HEK293 (cell line): ENCODE data around the gene GTF2H4.

ENCODE experiments used
- GFI1B ChIP-seq: fragments of 450-650 bp; formaldehyde crosslinking; IDR thresholded peaks from 2 replicates; pipeline ENCODE4 v1.5.1; 2016; ENCODE audit warnings: missing biosample characterization, missing genetic modification characterization
- GLIS2 ChIP-seq: fragments of 450-650 bp; formaldehyde crosslinking; IDR thresholded peaks from 2 replicates; pipeline ENCODE4 v1.5.1; 2016; ENCODE audit warnings: missing biosample characterization, missing genetic modification characterization
- KLF8 ChIP-seq: fragments of 450-650 bp; formaldehyde crosslinking; IDR thresholded peaks from 2 replicates; pipeline ENCODE4 v1.5.1; 2016; ENCODE audit warnings: missing biosample characterization, missing genetic modification characterization
- SP3 ChIP-seq: fragments of 450-650 bp; formaldehyde crosslinking; IDR thresholded peaks from 2 replicates; pipeline ENCODE4 v1.5.1; 2016; ENCODE audit warnings: missing biosample characterization, missing genetic modification characterization
- ZBTB8A ChIP-seq: fragments of 450-650 bp; formaldehyde crosslinking; IDR thresholded peaks from 2 replicates; pipeline ENCODE4 v1.5.1; 2016; ENCODE audit warnings: missing biosample characterization, missing genetic modification characterization
- ZFP41 ChIP-seq: fragments of 450-650 bp; formaldehyde crosslinking; IDR thresholded peaks from 2 replicates; pipeline ENCODE4 v1.5.1; 2016; ENCODE audit warnings: missing biosample characterization, missing genetic modification characterization, borderline replicate concordance
- ZNF146 ChIP-seq: fragments of 450-650 bp; formaldehyde crosslinking; IDR thresholded peaks from 2 replicates; pipeline ENCODE4 v1.5.1; 2016; ENCODE audit warnings: missing biosample characterization, missing genetic modification characterization
- ZNF169 ChIP-seq: fragments of 450-650 bp; formaldehyde crosslinking; IDR thresholded peaks from 2 replicates; pipeline ENCODE4 v1.5.1; 2016; ENCODE audit warnings: missing biosample characterization, missing genetic modification characterization
- ZNF175 ChIP-seq: fragments of 450-650 bp; formaldehyde crosslinking; IDR thresholded peaks from 2 replicates; pipeline ENCODE4 v1.5.1; 2016; ENCODE audit warnings: missing biosample characterization, missing genetic modification characterization
- ZNF302 ChIP-seq: fragments of 450-650 bp; formaldehyde crosslinking; IDR thresholded peaks from 2 replicates; pipeline ENCODE4 v1.5.1; 2016; ENCODE audit warnings: missing biosample characterization, missing genetic modification characterization, low read depth
- ZNF37A ChIP-seq: fragments of 450-650 bp; IDR thresholded peaks from 2 replicates; pipeline ENCODE4 v1.5.1; 2018; ENCODE audit warnings: missing biosample characterization, missing genetic modification characterization
- ZNF510 ChIP-seq: fragments of 450-650 bp; formaldehyde crosslinking; IDR thresholded peaks from 2 replicates; pipeline ENCODE4 v1.5.1; 2018; ENCODE audit warnings: mild to moderate bottlenecking, missing genetic modification characterization, missing biosample characterization; ENCODE audit not compliant: insufficient replicate concordance
- ZNF629 ChIP-seq: fragments of 450-650 bp; formaldehyde crosslinking; IDR thresholded peaks from 2 replicates; pipeline ENCODE4 v1.5.1; 2017; ENCODE audit warnings: missing biosample characterization, missing genetic modification characterization
- ZNF654 ChIP-seq: fragments of 450-650 bp; formaldehyde crosslinking; IDR thresholded peaks from 2 replicates; pipeline ENCODE4 v1.5.1; 2016; ENCODE audit warnings: low read depth, missing biosample characterization, missing genetic modification characterization
- ZNF76 ChIP-seq: fragments of 450-650 bp; formaldehyde crosslinking; IDR thresholded peaks from 2 replicates; pipeline ENCODE4; 2016; ENCODE audit warnings: low read depth, missing biosample characterization, missing genetic modification characterization, borderline replicate concordance
- TF ChIP-seq, protein P1 (sequence below): fragments of 450-650 bp; formaldehyde crosslinking; IDR thresholded peaks from 2 replicates; pipeline ENCODE4 v1.5.1; 2017; ENCODE audit warnings: missing biosample characterization, missing genetic modification characterization
- TF ChIP-seq, protein P2 (sequence below): fragments of 450-650 bp; formaldehyde crosslinking; IDR thresholded peaks from 2 replicates; pipeline ENCODE4 v1.5.0; 2017; ENCODE audit warnings: missing biosample characterization, missing genetic modification characterization, borderline replicate concordance
- TF ChIP-seq, protein P3 (sequence below): IDR thresholded peaks from 2 replicates; pipeline ENCODE4 v1.6.1; 2011; ENCODE audit warnings: mild to moderate bottlenecking, low read depth, low read length, borderline replicate concordance
- TF ChIP-seq, protein P4 (sequence below): fragments of 450-650 bp; formaldehyde crosslinking; IDR thresholded peaks from 2 replicates; pipeline ENCODE4 v1.5.1; 2017; ENCODE audit warnings: missing biosample characterization, missing genetic modification characterization
- TF ChIP-seq, protein P5 (sequence below): fragments of 450-650 bp; formaldehyde crosslinking; optimal IDR thresholded peaks from 2 replicates; pipeline ENCODE3; 2016; ENCODE audit warnings: missing biosample characterization, mild to moderate bottlenecking, missing genetic modification characterization
- TF ChIP-seq, protein P6 (sequence below): fragments of 450-650 bp; formaldehyde crosslinking; IDR thresholded peaks from 2 replicates; pipeline ENCODE4 v1.5.1; 2016; ENCODE audit warnings: missing biosample characterization, missing genetic modification characterization
- TF ChIP-seq, protein P7 (sequence below): fragments of 450-650 bp; formaldehyde crosslinking; IDR thresholded peaks from 2 replicates; pipeline ENCODE4 v1.5.1; 2017; ENCODE audit warnings: missing biosample characterization, missing genetic modification characterization
- TF ChIP-seq, protein P8 (sequence below): fragments of 450-650 bp; formaldehyde crosslinking; IDR thresholded peaks from 2 replicates; pipeline ENCODE4 v1.5.1; 2016; ENCODE audit warnings: missing biosample characterization, missing genetic modification characterization

GTF2H4 gene

DNA sequence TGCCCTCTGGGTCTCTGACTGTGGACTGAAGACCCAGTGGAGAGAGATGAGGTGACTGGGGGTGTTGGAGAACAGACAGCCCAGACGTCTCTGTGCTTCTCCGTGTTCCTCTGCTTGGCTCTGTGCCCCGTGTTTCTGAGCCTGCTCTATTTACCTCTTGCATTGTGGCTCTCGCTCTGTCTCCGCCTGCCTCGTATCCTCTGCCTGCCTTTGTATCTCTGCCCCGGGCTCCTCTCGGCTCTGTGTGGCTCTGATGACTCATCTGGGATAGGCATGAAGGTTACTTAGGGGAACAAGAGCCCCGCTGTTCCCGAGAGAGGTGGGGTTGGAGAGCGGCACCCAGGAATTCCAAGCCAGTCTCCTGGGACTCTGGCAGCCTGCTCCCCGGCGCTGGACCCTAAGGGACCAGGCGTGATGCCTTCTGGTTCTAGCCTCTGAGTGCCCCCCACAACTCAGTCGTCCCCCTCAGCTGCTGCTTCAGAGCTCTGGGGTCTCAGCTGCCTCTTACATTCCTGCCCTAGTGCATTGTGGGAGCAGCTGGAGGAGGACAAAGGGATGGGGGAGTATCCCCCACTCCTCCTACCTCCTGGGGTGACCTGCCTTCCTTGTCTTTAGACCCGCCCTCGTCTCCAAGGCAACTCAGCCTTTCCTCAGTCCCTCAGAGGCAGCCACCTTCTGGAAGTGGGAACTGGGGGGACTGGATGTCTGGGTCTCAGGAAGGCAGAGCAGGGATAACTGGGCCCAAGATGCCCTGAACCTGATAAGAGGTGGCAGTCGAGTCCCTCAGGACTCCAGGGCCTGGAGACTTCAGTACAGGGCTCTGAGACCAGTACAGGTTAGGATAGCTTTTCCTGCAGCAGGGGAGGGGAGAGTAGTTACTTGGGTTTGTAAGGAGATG, 21.8 kb upstream of the GTF2H4 start (continued):
- TF ChIP-seq, protein P1, sequence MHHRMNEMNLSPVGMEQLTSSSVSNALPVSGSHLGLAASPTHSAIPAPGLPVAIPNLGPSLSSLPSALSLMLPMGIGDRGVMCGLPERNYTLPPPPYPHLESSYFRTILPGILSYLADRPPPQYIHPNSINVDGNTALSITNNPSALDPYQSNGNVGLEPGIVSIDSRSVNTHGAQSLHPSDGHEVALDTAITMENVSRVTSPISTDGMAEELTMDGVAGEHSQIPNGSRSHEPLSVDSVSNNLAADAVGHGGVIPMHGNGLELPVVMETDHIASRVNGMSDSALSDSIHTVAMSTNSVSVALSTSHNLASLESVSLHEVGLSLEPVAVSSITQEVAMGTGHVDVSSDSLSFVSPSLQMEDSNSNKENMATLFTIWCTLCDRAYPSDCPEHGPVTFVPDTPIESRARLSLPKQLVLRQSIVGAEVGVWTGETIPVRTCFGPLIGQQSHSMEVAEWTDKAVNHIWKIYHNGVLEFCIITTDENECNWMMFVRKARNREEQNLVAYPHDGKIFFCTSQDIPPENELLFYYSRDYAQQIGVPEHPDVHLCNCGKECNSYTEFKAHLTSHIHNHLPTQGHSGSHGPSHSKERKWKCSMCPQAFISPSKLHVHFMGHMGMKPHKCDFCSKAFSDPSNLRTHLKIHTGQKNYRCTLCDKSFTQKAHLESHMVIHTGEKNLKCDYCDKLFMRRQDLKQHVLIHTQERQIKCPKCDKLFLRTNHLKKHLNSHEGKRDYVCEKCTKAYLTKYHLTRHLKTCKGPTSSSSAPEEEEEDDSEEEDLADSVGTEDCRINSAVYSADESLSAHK (tag by site-specific recombination), result no peak
- no peak for TF ChIP-seq KLF8 (tag by site-specific recombination)
- TF ChIP-seq ZNF169 (tag by site-specific recombination), result no peak
- TF ChIP-seq, protein P2, sequence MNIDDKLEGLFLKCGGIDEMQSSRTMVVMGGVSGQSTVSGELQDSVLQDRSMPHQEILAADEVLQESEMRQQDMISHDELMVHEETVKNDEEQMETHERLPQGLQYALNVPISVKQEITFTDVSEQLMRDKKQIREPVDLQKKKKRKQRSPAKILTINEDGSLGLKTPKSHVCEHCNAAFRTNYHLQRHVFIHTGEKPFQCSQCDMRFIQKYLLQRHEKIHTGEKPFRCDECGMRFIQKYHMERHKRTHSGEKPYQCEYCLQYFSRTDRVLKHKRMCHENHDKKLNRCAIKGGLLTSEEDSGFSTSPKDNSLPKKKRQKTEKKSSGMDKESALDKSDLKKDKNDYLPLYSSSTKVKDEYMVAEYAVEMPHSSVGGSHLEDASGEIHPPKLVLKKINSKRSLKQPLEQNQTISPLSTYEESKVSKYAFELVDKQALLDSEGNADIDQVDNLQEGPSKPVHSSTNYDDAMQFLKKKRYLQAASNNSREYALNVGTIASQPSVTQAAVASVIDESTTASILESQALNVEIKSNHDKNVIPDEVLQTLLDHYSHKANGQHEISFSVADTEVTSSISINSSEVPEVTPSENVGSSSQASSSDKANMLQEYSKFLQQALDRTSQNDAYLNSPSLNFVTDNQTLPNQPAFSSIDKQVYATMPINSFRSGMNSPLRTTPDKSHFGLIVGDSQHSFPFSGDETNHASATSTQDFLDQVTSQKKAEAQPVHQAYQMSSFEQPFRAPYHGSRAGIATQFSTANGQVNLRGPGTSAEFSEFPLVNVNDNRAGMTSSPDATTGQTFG, result no peak
- TF ChIP-seq ZNF510 (tag by site-specific recombination), result no peak
- TF ChIP-seq ZNF175 (tag by site-specific recombination), result no peak
- no peak for TF ChIP-seq ZNF654 (tag by site-specific recombination)
- TF ChIP-seq GFI1B (tag by site-specific recombination), result no peak
- TF ChIP-seq, protein P3, sequence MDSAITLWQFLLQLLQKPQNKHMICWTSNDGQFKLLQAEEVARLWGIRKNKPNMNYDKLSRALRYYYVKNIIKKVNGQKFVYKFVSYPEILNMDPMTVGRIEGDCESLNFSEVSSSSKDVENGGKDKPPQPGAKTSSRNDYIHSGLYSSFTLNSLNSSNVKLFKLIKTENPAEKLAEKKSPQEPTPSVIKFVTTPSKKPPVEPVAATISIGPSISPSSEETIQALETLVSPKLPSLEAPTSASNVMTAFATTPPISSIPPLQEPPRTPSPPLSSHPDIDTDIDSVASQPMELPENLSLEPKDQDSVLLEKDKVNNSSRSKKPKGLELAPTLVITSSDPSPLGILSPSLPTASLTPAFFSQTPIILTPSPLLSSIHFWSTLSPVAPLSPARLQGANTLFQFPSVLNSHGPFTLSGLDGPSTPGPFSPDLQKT, result no peak
- TF ChIP-seq ZNF629 (tag by site-specific recombination), result peak; percentile 33; the same call in 1 of the 2 replicates
- peak; percentile 76 for TF ChIP-seq GLIS2 (tag by site-specific recombination)
- TF ChIP-seq, protein P4, sequence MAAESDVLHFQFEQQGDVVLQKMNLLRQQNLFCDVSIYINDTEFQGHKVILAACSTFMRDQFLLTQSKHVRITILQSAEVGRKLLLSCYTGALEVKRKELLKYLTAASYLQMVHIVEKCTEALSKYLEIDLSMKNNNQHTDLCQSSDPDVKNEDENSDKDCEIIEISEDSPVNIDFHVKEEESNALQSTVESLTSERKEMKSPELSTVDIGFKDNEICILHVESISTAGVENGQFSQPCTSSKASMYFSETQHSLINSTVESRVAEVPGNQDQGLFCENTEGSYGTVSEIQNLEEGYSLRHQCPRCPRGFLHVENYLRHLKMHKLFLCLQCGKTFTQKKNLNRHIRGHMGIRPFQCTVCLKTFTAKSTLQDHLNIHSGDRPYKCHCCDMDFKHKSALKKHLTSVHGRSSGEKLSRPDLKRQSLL (tag by site-specific recombination), result peak; percentile 89
- no peak for TF ChIP-seq ZNF146 (tag by site-specific recombination)
- no peak for TF ChIP-seq ZFP41 (tag by site-specific recombination)
- TF ChIP-seq, protein P5, sequence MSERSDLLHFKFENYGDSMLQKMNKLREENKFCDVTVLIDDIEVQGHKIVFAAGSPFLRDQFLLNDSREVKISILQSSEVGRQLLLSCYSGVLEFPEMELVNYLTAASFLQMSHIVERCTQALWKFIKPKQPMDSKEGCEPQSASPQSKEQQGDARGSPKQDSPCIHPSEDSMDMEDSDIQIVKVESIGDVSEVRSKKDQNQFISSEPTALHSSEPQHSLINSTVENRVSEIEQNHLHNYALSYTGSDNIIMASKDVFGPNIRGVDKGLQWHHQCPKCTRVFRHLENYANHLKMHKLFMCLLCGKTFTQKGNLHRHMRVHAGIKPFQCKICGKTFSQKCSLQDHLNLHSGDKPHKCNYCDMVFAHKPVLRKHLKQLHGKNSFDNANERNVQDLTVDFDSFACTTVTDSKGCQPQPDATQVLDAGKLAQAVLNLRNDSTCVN, result no peak
- peak; percentile 59; the same call in 1 of the 2 replicates for TF ChIP-seq ZNF76 (tag by site-specific recombination)
- TF ChIP-seq ZNF37A, result no peak
- no peak for TF ChIP-seq ZBTB8A (tag by site-specific recombination)
- TF ChIP-seq, protein P6, sequence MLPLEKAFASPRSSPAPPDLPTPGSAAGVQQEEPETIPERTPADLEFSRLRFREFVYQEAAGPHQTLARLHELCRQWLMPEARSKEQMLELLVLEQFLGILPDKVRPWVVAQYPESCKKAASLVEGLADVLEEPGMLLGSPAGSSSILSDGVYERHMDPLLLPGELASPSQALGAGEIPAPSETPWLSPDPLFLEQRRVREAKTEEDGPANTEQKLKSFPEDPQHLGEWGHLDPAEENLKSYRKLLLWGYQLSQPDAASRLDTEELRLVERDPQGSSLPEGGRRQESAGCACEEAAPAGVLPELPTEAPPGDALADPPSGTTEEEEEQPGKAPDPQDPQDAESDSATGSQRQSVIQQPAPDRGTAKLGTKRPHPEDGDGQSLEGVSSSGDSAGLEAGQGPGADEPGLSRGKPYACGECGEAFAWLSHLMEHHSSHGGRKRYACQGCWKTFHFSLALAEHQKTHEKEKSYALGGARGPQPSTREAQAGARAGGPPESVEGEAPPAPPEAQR, result no peak
- peak; percentile 44; the same call in 1 of the 2 replicates for TF ChIP-seq SP3 (tag by site-specific recombination)
- TF ChIP-seq, protein P7, sequence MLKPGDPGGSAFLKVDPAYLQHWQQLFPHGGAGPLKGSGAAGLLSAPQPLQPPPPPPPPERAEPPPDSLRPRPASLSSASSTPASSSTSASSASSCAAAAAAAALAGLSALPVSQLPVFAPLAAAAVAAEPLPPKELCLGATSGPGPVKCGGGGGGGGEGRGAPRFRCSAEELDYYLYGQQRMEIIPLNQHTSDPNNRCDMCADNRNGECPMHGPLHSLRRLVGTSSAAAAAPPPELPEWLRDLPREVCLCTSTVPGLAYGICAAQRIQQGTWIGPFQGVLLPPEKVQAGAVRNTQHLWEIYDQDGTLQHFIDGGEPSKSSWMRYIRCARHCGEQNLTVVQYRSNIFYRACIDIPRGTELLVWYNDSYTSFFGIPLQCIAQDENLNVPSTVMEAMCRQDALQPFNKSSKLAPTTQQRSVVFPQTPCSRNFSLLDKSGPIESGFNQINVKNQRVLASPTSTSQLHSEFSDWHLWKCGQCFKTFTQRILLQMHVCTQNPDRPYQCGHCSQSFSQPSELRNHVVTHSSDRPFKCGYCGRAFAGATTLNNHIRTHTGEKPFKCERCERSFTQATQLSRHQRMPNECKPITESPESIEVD (tag by site-specific recombination), result no peak
- TF ChIP-seq, protein P8, sequence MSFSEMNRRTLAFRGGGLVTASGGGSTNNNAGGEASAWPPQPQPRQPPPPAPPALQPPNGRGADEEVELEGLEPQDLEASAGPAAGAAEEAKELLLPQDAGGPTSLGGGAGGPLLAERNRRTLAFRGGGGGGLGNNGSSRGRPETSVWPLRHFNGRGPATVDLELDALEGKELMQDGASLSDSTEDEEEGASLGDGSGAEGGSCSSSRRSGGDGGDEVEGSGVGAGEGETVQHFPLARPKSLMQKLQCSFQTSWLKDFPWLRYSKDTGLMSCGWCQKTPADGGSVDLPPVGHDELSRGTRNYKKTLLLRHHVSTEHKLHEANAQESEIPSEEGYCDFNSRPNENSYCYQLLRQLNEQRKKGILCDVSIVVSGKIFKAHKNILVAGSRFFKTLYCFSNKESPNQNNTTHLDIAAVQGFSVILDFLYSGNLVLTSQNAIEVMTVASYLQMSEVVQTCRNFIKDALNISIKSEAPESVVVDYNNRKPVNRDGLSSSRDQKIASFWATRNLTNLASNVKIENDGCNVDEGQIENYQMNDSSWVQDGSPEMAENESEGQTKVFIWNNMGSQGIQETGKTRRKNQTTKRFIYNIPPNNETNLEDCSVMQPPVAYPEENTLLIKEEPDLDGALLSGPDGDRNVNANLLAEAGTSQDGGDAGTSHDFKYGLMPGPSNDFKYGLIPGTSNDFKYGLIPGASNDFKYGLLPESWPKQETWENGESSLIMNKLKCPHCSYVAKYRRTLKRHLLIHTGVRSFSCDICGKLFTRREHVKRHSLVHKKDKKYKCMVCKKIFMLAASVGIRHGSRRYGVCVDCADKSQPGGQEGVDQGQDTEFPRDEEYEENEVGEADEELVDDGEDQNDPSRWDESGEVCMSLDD, result 0 out of 2 replicates have a peak, but pooled peaks have one; percentile 68
- TF ChIP-seq ZNF302, result no peak
